DND-41 (cell line): ENCODE data around the gene ZFP36.

Source experiments
- ATAC-seq: fragments of 200-7000 bp; cut with Tn5 transposase; 3 replicates; pipeline ENCODE4 v1.9.1; 2021; ENCODE audit warnings: low read depth; ENCODE audit not compliant: insufficient read depth
- DNase-seq: peaks from one replicate; pipeline ENCODE4 v3.0.0-alpha.2; 2020
- H2AFZ ChIP-seq: 2 replicates; pipeline ENCODE4 v1.6.0; 2012; ENCODE audit warnings: low read depth, low read length
- H3K27ac ChIP-seq: 2 replicates; pipeline ENCODE4 v1.5.1; 2012; ENCODE audit warnings: low read length, inconsistent platforms
- H3K27me3 ChIP-seq: fragments of 200-600 bp; sonication (generic); 2 replicates; pipeline ENCODE4 v1.6.0; 2012; ENCODE audit warnings: low read length, mild to moderate bottlenecking, inconsistent platforms; ENCODE audit not compliant: insufficient read depth, poor library complexity
- H3K36me3 ChIP-seq: 2 replicates; pipeline ENCODE4 v1.5.1; 2012; ENCODE audit warnings: low read length, inconsistent platforms; ENCODE audit not compliant: insufficient read depth
- H3K4me1 ChIP-seq: 2 replicates; pipeline ENCODE4 v1.5.1; 2012; ENCODE audit warnings: mild to moderate bottlenecking, low read length; ENCODE audit not compliant: insufficient read depth
- H3K4me2 ChIP-seq: 2 replicates; pipeline ENCODE4 v1.6.0; 2012; ENCODE audit warnings: mild to moderate bottlenecking, moderate library complexity, low read length, inconsistent platforms; ENCODE audit not compliant: insufficient read depth
- H3K4me3 ChIP-seq, 2 experiments: fragments of 200-600 bp in 1 of 2; shearing (Covaris generic) in 1 of 2; 2 replicates each; pipeline ENCODE4 v1.5.1; 2012 to 2016; ENCODE audit warnings: inconsistent platforms in 2 of 2, low read length in 2 of 2, mild to moderate bottlenecking in 2 of 2, low read depth in 1 of 2, moderate library complexity in 1 of 2
- H3K79me2 ChIP-seq: 2 replicates; pipeline ENCODE4 v1.6.0; 2012; ENCODE audit warnings: low read length, inconsistent platforms; ENCODE audit not compliant: insufficient read depth
- H3K9ac ChIP-seq: 2 replicates; pipeline ENCODE4 v1.6.0; 2012; ENCODE audit warnings: low read depth, mild to moderate bottlenecking, inconsistent platforms, low read length, moderate library complexity
- H3K9me3 ChIP-seq: 2 replicates; pipeline ENCODE4 v1.5.1; 2012; ENCODE audit warnings: low read length, moderate library complexity, mild to moderate bottlenecking, inconsistent platforms; ENCODE audit not compliant: insufficient read depth, severe bottlenecking
- H4K20me1 ChIP-seq: 2 replicates; pipeline ENCODE4 v1.6.0; 2012; ENCODE audit warnings: low read length; ENCODE audit not compliant: insufficient read depth
- EZH2 ChIP-seq: IDR thresholded peaks from 3 replicates; pipeline ENCODE4 v1.6.1; 2012; ENCODE audit warnings: borderline replicate concordance, low read depth, mild to moderate bottlenecking, moderate library complexity, low read length, inconsistent platforms; ENCODE audit not compliant: severe bottlenecking
- TF ChIP-seq, protein P1 (sequence below): IDR thresholded peaks from 2 replicates; pipeline ENCODE4 v1.5.1; 2012; ENCODE audit warnings: borderline replicate concordance, low read length, moderate library complexity, mild to moderate bottlenecking; ENCODE audit not compliant: poor library complexity, severe bottlenecking; ENCODE audit errors: extremely low read depth

Gene ZFP36

DNA sequence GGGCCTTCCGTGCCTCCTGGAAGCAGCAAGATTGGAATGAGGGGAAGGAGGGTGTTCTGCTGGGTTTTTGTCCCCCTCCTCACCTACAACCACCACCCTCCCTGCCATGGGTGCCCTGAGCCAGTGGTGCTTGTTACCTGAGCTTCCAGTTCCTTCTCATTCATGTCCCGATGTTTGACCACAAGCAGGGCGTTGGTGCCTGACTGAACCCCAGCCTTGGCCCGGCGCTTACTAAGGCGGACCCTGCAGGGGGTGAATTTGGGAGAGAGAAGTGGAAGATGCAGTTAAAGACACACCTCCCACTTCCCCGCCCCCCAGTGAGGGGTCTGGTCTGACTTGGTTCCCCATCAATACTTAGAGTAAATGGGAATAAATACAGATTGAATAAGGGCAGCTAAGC is 20.1 kb upstream of the ZFP36 start:
- DNase-seq (no peak), ATAC-seq (no peak)
- no peak overlapping the region for H3K27ac ChIP-seq
- peaks cover 21% of the 10 kb centered on the region for H3K79me2 ChIP-seq
- no peak overlapping the region for H2AFZ ChIP-seq
- H3K36me3 ChIP-seq, result peaks cover 81% of the 10 kb centered on the region
- TF ChIP-seq EZH2, result no peak
- TF ChIP-seq, protein P1, sequence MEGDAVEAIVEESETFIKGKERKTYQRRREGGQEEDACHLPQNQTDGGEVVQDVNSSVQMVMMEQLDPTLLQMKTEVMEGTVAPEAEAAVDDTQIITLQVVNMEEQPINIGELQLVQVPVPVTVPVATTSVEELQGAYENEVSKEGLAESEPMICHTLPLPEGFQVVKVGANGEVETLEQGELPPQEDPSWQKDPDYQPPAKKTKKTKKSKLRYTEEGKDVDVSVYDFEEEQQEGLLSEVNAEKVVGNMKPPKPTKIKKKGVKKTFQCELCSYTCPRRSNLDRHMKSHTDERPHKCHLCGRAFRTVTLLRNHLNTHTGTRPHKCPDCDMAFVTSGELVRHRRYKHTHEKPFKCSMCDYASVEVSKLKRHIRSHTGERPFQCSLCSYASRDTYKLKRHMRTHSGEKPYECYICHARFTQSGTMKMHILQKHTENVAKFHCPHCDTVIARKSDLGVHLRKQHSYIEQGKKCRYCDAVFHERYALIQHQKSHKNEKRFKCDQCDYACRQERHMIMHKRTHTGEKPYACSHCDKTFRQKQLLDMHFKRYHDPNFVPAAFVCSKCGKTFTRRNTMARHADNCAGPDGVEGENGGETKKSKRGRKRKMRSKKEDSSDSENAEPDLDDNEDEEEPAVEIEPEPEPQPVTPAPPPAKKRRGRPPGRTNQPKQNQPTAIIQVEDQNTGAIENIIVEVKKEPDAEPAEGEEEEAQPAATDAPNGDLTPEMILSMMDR, result no peak
- H3K9me3 ChIP-seq, result no peaks in the 10 kb centered on the region
- H3K9ac ChIP-seq, result no peak overlapping the region
- H3K4me1 ChIP-seq, result peaks cover 22% of the 10 kb centered on the region
- H3K27me3 ChIP-seq, result no peaks in the 10 kb centered on the region
- peaks cover 18% of the 10 kb centered on the region for H4K20me1 ChIP-seq
- H3K4me2 ChIP-seq, result no peak overlapping the region
- H3K4me3 ChIP-seq, result no peak overlapping the region

DNA sequence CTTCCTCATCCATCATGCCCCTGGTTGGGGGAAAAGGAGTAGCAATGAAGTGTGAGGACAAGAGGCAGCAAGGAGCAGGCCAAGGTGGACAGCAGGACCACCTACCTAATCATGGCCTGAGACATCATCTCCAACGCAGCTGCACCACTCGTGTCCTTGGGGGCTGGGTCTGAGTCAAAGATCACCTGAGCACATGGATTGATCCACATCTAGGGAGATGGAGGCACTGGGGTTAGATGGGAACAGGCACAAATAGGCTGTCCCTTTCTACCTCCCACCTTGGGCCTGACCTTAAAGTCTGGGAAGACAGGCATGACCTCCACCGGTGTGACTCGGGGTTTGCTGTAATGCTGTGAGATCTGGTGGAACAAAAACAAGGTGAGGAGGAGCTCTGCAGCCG is 18.0 kb upstream of the ZFP36 start:
- Histone ChIP-seq H3K4me1 (peaks cover 38% of the 10 kb centered on the region), H3K27me3 (no peaks in the 10 kb centered on the region), H2AFZ (no peak overlapping the region), H4K20me1 (peaks cover 19% of the 10 kb centered on the region), H3K36me3 (peaks cover 65% of the 10 kb centered on the region), H3K79me2 (peaks cover 40% of the 10 kb centered on the region), H3K27ac (no peak overlapping the region), H3K4me3 (no peak overlapping the region), H3K4me2 (no peak overlapping the region), H3K9me3 (no peaks in the 10 kb centered on the region), H3K9ac (no peak overlapping the region)
- DNase-seq (no peak), ATAC-seq (no peak)
- TF ChIP-seq, protein P1, result no peak
- TF ChIP-seq EZH2, result no peak

DNA sequence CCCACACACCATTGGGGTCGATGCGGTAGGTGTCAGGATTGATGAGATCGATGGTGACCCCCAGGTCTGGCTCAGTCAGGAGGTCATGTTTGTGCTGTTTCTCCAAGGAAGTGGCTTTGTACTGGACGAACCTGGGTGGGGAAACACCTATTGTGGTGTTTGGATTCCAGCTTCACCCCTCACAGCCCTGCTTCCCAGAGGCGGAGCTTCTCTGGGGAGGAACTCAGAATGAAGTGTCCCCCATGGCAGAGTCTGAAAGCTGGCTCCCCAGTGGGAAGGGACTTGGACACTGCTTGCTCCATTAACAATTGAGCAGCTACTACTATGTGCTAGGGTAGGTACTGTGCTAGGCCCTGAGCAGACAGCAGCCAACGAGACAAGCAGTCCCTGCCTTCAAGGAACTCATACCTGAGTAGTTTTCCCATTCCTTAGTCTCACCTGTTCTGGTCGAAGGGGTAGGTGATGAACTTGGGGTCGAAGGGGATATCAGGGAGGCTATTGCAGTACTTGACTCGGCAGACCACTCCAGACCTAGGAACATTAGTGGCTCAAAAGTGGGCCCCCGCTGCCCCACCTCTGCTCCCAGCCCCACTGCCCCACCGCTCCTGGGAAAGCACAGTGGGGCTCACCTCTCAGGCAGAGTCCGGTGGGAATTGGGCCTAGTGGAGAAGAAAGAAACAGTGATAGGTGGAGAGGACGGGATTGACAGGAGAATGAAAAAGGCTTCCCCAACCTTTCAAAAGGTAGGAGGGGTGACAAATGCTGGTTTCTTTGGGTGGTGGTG is 16.8 kb upstream of the ZFP36 start:
- Histone ChIP-seq H3K4me1 (peaks cover 39% of the 10 kb centered on the region), H3K4me3 (peak overlapping the region; percentile 30 to 95; a peak in 3 of 4 replicates), H3K27me3 (no peaks in the 10 kb centered on the region), H2AFZ (no peak overlapping the region), H3K79me2 (peaks cover 45% of the 10 kb centered on the region), H3K9me3 (no peaks in the 10 kb centered on the region), H4K20me1 (peaks cover 21% of the 10 kb centered on the region), H3K27ac (peak overlapping the region; percentile 92), H3K4me2 (peak overlapping the region; percentile 65), H3K36me3 (peaks cover 60% of the 10 kb centered on the region), H3K9ac (peak overlapping the region; percentile 74)
- no peak for TF ChIP-seq EZH2
- TF ChIP-seq, protein P1, result no peak
- no peak for ATAC-seq
- DNase-seq, result no peak
